SK-N-SH treated with all-trans-retinoic acid at 6 μM for 48 hours (cell line): ENCODE data around the gene NEURL1B.

Source experiments
- ARNTL ChIP-seq: fragments of 450-650 bp; formaldehyde crosslinking; IDR thresholded peaks from 2 replicates; pipeline ENCODE4 v1.5.0; 2020; ENCODE audit warnings: low read depth, mild to moderate bottlenecking, moderate library complexity, borderline replicate concordance
- ESRRG ChIP-seq: fragments of 250-450 bp; sonication (Bioruptor Pico); IDR thresholded peaks from 2 replicates; pipeline ENCODE4 v1.6.1; 2021; ENCODE audit warnings: mild to moderate bottlenecking
- PPARA ChIP-seq: fragments of 250-450 bp; sonication (Bioruptor Pico); IDR thresholded peaks from 2 replicates; pipeline ENCODE4 v1.5.0; 2020; ENCODE audit warnings: mild to moderate bottlenecking, borderline replicate concordance
- RARB ChIP-seq: fragments of 250-450 bp; sonication (Bioruptor Pico); IDR thresholded peaks from 2 replicates; pipeline ENCODE4 v1.8.0; 2021; ENCODE audit warnings: mild to moderate bottlenecking, moderate library complexity
- SNAI2 ChIP-seq: fragments of 250-450 bp; sonication (Bioruptor Pico); IDR thresholded peaks from 2 replicates; pipeline ENCODE4 v1.5.0; 2020; ENCODE audit warnings: mild to moderate bottlenecking, moderate library complexity
- ZC3H10 ChIP-seq: fragments of 250-450 bp; sonication (Bioruptor Pico); IDR thresholded peaks from 2 replicates; pipeline ENCODE4 v1.5.1; 2021; ENCODE audit warnings: mild to moderate bottlenecking, moderate library complexity
- ZNF8 ChIP-seq: fragments of 450-650 bp; formaldehyde crosslinking; IDR thresholded peaks from 2 replicates; pipeline ENCODE4 v1.5.0; 2020; ENCODE audit warnings: mild to moderate bottlenecking, moderate library complexity
- TF ChIP-seq, protein P1 (sequence below): fragments of 250-450 bp; sonication (Bioruptor Pico); IDR thresholded peaks from 2 replicates; pipeline ENCODE4 v1.8.0; 2020; ENCODE audit warnings: mild to moderate bottlenecking, moderate library complexity, borderline replicate concordance

GRCh38 chr5:172712610-172713009 lies 71.5 kb downstream of the NEURL1B start:
- TF ChIP-seq, protein P1, sequence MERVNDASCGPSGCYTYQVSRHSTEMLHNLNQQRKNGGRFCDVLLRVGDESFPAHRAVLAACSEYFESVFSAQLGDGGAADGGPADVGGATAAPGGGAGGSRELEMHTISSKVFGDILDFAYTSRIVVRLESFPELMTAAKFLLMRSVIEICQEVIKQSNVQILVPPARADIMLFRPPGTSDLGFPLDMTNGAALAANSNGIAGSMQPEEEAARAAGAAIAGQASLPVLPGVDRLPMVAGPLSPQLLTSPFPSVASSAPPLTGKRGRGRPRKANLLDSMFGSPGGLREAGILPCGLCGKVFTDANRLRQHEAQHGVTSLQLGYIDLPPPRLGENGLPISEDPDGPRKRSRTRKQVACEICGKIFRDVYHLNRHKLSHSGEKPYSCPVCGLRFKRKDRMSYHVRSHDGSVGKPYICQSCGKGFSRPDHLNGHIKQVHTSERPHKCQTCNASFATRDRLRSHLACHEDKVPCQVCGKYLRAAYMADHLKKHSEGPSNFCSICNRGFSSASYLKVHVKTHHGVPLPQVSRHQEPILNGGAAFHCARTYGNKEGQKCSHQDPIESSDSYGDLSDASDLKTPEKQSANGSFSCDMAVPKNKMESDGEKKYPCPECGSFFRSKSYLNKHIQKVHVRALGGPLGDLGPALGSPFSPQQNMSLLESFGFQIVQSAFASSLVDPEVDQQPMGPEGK, result no peak
- TF ChIP-seq SNAI2 (CRISPR knock-in tag), result no peak
- TF ChIP-seq ZNF8 (CRISPR knock-in tag), result no peak
- TF ChIP-seq RARB, result no peak
- no peak for TF ChIP-seq ARNTL (CRISPR knock-in tag)
- no peak for TF ChIP-seq PPARA (CRISPR knock-in tag)
- no peak for TF ChIP-seq ESRRG (CRISPR knock-in tag)
- no peak for TF ChIP-seq ZC3H10 (CRISPR knock-in tag)
